Stimulated activated CD4-positive, alpha-beta T cell treated with anti-CD3 and anti-CD28 coated beads, TNF-alpha, amount 100 ng/mL, for 1 hour (primary cell): ENCODE data around the gene LYSMD1.

Experiments
- DNase-seq, 3 donors: peaks; one replicate each; pipeline ENCODE4 v3.0.0-alpha.2; 2020; ENCODE audit warnings: low read depth in 3 of 3, low spot score in 1 of 3

The LYSMD1 gene

DNA sequence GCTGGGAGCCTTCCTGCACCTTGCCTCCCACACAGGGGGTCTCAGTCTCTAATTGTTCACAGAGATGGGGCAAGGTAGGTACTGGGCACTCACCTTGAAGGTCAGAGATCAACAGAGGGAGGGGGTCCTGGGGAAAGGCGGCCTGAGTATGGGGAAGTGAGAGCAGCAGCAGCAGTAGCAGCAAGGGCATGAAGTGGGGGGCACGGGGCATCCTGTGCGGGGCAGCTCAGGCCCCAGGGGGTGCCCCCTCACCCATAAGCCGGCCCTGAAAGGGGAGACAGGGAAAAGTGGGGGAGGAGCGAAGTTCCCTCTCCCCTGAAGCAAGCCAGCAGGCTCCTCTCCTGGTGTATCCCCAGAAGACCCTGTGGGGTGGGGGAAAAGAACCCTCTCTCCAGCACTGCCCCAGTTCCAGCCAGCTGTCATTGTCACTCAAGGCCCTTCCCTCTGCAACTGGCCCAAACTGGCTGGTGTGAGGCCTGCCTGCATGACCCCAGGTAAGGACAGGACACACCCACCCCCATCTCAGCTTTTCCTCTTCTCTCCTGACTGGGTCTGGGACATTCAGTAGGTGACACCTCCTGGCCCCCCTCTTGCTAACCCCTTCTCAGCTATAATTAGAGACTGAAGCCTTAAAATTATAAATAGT, 23.2 kb downstream of the LYSMD1 start:
- DNase-seq = no peak

DNA sequence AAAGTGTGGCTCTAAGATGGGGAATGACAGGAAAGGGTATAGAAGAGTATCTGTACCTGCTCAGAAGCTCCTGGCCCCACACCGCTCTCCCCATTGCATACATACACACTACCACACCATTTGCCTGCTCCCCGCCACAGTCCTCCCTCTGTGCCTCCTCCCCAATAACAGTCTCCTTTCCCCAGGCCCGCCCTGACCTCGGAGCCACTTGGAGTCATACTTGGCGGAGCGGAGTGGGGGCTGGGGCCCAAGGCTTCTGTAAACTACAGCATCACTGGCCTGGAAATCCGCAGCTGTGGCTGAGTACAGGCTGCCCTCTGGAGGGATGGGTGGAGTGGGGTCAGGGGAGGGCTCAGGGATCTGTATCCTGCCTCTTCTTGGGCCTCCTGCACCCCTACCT, 27.9 kb downstream of the LYSMD1 start:
- DNase-seq = no peak

DNA sequence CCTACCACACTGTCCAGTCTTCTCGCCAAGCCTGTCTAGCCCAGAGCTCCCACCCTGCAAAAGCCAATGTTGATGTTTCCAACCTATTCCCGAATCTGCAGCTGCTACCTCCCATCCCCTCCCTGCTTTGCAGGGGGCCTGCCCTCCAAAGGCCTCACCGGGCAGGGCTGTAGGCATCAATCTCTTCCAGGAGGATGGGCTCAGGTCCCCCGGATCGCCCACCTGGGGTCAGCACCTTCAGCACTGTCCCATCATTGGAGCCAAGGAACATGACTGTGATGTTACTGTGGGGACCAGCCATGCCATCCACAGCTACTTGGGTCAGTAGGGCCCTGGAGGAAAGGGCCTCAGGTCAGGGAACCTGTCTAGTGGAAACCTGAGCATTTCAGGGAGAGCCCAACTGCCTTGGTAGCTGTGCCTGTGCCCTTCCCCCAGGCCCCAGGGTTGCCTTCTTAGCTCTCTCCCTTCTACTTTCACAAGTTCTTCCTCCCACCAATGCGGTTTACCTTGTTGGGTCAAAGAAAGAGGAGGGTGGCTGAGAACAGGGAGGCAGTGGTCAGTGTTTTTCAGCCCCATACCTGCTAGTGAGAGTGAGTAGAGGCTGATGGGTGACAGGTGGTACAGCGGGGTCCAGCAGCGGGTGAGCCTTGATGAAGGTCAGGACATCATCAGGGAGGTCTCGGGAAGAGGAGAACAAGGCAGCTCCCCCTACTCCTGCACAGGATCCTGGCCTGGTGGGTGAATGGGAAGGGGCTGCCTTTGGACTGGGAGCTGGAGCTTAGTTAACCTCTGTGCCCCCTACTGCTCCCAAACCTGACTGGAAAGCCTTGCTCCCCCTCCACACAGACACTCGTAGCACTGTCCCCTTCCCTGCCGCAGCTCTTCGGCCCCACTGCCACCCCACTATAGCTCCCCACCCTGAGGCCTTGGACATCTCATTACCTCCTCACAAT, 30.0 kb downstream of the LYSMD1 start:
- no peak for DNase-seq

DNA sequence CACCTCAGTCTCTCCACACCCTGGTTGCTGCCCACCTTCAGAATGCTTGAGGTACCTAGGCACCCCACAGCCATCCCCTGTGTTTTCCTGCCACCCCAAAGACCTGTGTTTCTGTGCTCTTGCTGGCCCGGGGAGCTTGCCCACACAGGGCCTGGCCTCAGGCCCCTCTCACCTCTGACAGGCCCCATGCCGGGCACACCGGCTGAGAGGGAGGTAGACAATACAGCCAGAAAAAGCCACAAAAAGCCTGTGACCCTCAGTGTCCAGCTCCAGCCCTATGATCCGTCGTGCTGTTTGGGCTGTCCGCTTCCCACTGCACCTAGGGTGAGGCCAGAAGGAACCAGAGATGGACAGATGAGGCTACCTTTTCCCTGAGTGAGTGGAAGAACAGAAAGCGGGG, 30.7 kb downstream of the LYSMD1 start:
- DNase-seq = no peak

GRCh38 chr1:151134396-151134795, 31.3 kb downstream of the LYSMD1 start:
- no peak for DNase-seq

DNA sequence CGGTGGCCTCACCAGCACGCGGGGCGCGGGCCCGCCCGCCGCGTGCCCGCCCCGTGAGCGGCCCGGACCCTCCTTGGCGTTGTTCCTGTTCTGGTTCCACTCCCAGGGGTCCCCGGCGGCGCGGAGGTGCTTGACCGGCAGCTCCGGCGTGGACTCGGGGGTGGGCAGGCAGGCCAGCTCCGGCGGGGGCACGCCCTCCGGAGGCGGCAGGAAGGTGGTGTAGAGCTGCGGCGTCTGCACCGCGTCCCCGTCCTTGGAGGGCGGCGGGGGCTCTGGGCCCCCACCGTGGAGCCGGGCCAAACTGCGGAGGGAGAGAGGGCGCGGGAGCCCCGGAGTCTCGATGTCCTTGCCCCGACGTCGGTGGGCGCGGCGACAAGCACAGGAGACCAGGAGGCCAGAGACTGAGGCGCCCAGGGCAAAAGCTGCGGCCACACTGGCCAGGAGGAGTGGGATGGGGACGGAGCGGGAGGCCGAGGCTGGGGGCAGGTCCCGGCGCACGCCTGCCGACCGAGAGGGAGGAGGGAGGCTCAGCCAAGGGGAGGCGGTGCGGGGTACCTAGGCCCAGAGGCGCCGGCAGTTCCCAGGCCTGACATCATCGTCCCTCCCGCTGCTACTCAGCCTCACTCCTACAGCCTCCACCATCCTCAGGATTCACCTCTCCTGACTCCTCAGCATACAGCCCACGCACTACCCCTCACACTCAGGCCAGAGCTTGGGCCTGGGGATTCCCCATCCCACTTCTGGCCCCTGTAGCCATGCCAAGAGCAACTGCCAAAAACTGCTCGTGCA, 32.5 kb downstream of the LYSMD1 start:
- DNase-seq = no peak

DNA sequence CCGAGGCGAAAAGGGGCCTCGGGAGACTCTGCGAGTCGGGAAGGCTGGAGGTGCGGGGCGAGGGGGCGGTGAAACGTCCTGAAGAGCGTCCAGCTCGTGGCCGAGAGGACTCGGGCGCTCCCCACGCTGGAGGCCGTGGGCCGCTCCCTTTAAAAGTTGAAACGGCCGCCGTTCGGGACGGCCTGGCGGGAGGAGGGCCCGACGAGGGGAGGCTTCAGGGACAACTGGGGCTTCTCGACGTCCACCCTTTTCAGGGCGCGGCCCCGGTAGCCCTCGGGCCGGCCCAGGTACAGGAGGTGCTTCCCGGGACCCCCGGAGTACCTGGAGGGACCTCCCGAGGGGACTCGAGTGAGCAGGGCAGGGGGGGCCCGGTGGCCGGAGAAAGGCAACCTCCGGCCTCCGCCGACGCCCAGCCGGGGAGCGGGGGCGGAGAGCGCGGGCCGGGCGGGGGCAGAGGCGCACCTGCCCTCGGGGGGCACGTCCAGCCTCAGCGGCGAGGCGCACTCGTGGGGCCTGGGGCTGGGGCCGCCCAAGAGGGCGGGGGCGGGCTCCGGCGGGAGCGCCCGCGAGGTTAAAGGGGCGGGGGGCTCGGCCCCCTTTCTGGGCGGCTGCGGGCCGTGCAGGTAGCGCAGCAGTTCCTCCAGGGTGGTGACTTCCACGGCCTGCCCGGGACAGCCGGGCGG, 33.2 kb downstream of the LYSMD1 start:
- no peak for DNase-seq

DNA sequence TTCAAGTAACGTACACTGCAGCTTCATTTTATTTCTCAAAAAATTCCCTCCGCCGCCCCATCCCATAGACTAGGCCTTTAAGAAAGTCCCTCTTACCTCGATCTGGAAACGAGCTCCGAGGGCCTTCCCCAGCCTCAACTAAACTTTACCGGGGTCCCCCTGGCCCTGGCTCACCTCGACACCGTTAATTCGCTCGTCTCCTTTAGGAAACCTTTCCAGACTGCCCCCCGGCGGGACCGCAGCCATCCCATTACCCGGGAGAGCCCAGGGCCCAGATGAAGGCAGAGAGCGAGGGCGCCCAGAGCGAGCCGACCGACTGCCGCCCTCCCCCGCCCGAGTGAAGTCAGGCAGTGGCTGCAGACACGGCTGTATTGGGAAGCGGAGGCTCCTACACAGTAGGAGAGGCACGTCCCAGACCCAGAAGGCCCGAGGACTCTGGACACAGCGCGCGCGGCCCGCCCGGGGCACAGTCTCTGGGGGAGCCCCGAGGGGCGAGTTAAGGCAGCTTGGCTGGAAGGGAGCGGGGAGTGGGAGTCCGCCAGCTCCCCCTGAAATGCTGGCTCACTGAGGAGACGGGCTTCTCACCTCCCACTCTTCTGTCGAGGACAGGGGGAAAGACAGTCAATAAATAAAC, 33.9 kb downstream of the LYSMD1 start:
- no peak for DNase-seq

DNA sequence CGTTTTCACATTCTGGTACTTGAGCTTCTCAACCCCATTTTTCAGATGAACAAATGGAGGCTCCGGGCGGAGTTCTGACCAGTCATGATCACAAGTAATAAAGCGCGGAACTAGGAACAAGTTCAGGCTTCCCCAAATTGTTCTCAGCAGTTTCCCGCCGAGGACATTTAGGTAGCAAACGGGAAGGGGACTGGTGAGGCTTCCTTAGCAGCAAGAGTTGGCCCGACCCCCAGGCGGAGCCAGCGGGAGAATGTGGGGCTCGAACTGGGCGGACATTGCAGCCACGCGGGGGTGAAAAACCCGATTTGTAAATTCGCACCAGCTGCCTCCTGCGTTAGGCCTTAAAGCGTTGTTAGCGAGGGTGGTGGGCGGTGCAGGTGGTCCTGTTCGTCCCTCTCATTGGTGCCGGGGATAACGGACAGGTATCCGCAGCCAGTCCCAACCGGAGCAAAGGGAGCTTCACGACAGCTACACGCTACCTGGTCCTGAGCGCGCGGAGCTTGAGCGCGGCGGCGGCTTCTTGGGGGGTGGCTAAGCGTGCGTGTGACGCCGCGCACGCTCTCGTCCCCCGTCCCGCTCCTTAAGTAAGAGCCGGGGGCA, 34.6 kb downstream of the LYSMD1 start:
- peak; percentile 24 to 60 (median 52) for DNase-seq

GRCh38 chr1:151128800-151129199, 36.9 kb downstream of the LYSMD1 start:
- DNase-seq = no peak

- DNase-seq = no peak
Measured at GRCh38 chr1:151124763-151125403, 40.8 kb downstream of the LYSMD1 start.

GRCh38 chr1:151113877-151114276, 51.8 kb downstream of the LYSMD1 start:
- DNase-seq = no peak
